Right ventricle myocardium superior (tissue), 1 donor: ENCODE measurements around the gene SLC39A11. TPM values are rescaled to one million over a fixed set of nuclear protein-coding genes. Genes with fewer than 3 reads are reported as not detected.
"Not testable (repeated sequence)": the region's sequence is repeated elsewhere in the genome, so short reads cannot be mapped to it uniquely, and the experiment has no call there.

Source experiments
- ATAC-seq: fragments of 200-7000 bp; cut with Tn5 transposase; one replicate; pipeline ENCODE4 v1.9.1; 2020; ENCODE audit warnings: mild to moderate bottlenecking; ENCODE audit not compliant: poor library complexity
- DNase-seq: peaks from one replicate; pipeline ENCODE4 v3.0.0-alpha.2; 2020
- intact Hi-C: fragments of 100-400 bp; cut with DNase I; formaldehyde crosslinking; loops from one replicate; pipeline ENCODE4 v1.11.2; 2022
- total RNA-seq: library from RNA; stranded (reverse); fragmentation: NEBNext Ultra II Directional; extraction: Animal tissue kit (Norgen Biotek cat#: 25700); gene quantifications from one replicate; pipeline ENCODE4 v1.2.1, GENCODE V29; 2021
- donor health status: DM: no; HTN: yes; CAD: no; lungs with severe emphysema.

The SLC39A11 gene
- total RNA-seq, 1 donor from 2014 or later, result 5.5 TPM

GRCh38 chr17:72995008-72995656 lies 97.4 kb downstream of the SLC39A11 start:
- no peak for ATAC-seq
- intact Hi-C loops, result no loop called here
- DNase-seq, result no peak

- intact Hi-C loops, ATAC-seq, DNase-seq: not testable (repeated sequence)
These were observed 99.6 kb downstream of the SLC39A11 start for GRCh38 chr17:72992783-72993467.

- DNase-seq, result no peak
- intact Hi-C loops, result no loop called here
- no peak for ATAC-seq
These were observed 100.8 kb downstream of the SLC39A11 start for GRCh38 chr17:72991651-72992050.

GRCh38 chr17:72989074-72989610 lies 103.3 kb downstream of the SLC39A11 start:
- ATAC-seq (no peak), DNase-seq (no peak)
- intact Hi-C loops, result loop anchor here (10.0 kb wide), 1 partner anchor 166 kb away; no protein-coding TSS in a partner anchor

- ATAC-seq, result no peak
- intact Hi-C loops, result loop anchor here (10.0 kb wide), 1 partner anchor 166 kb away; no protein-coding TSS in a partner anchor
- no peak for DNase-seq
These were observed 104.0 kb downstream of the SLC39A11 start for GRCh38 chr17:72988451-72988850.

- DNase-seq (no peak), ATAC-seq (no peak)
- intact Hi-C loops, result loop anchor here (10.0 kb wide), 1 partner anchor 168 kb away; no protein-coding TSS in a partner anchor
These were observed 105.3 kb downstream of the SLC39A11 start for GRCh38 chr17:72987166-72987565.

GRCh38 chr17:72985882-72986720 lies 106.4 kb downstream of the SLC39A11 start:
- intact Hi-C loops, result loop anchor here (10.0 kb wide), 1 partner anchor 169 kb away; no protein-coding TSS in a partner anchor
- peak; percentile 83 for ATAC-seq

GRCh38 chr17:72984926-72985325 lies 107.6 kb downstream of the SLC39A11 start:
- DNase-seq, result no peak
- intact Hi-C loops, result loop anchor here (10.0 kb wide), 1 partner anchor 170 kb away; no protein-coding TSS in a partner anchor
- no peak for ATAC-seq

More at GRCh38 chr17:72985882-72986720, 106.4 kb downstream of the SLC39A11 start:
- peak; percentile 64 for DNase-seq

GRCh38 chr17:72984145-72984925 lies 108.2 kb downstream of the SLC39A11 start:
- no peak for DNase-seq
- intact Hi-C loops, result loop anchor here (10.0 kb wide), 1 partner anchor 170 kb away; no protein-coding TSS in a partner anchor
- ATAC-seq, result no peak

- intact Hi-C loops, result loop anchor here (10.0 kb wide), 1 partner anchor 172 kb away; no protein-coding TSS in a partner anchor
- no peak for DNase-seq
- ATAC-seq, result no peak
These were observed 109.8 kb downstream of the SLC39A11 start for GRCh38 chr17:72982680-72983079.

GRCh38 chr17:72978593-72979218 lies 113.8 kb downstream of the SLC39A11 start:
- ATAC-seq, result no peak
- no peak for DNase-seq
- intact Hi-C loops, result no loop called here

- ATAC-seq (no peak), DNase-seq (no peak)
- intact Hi-C loops, result no loop called here
These were observed 114.6 kb downstream of the SLC39A11 start for GRCh38 chr17:72977771-72978417.

- intact Hi-C loops, result no loop called here
- DNase-seq (peak; percentile 51), ATAC-seq (peak; percentile 91)
These were observed 115.3 kb downstream of the SLC39A11 start for GRCh38 chr17:72976971-72977770.

- no peak for ATAC-seq
- DNase-seq, result no peak
- intact Hi-C loops, result no loop called here
These were observed 117.0 kb downstream of the SLC39A11 start for GRCh38 chr17:72975509-72975908.

GRCh38 chr17:72974605-72975232 lies 117.8 kb downstream of the SLC39A11 start:
- no peak for ATAC-seq
- intact Hi-C loops, result no loop called here
- DNase-seq, result no peak
